ENCODE measurements around the gene SPDYE5.
"Not testable (repeated sequence)": the region's sequence is repeated elsewhere in the genome, so short reads cannot be mapped to it uniquely, and the experiment has no call there.

The SPDYE5 gene, protein sequence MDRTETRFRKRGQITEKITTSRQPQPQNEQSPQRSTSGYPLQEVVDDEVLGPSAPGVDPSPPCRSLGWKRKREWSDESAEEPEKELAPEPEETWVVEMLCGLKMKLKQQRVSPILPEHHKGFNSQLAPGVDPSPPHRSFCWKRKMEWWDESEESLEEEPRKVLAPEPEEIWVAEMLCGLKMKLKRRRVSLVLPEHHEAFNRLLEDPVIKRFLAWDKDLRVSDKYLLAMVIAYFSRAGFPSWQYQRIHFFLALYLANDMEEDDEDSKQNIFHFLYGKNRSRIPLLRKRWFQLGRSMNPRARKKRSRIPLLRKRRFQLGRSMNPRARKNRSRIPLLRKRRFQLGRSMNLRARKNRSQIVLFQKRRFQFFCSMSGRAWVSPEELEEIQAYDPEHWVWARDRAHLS

GRCh38 chr7:75492020-75492419, at the start of gene SPDYE5:
Gene SPDYE5 (plus strand): TSS chr7:75492320. CDS start chr7:75494048, 1,728 bp downstream.
- H3K4me3 ChIP-seq (ENCODE audit: low read depth, low read length); DNase-seq (ENCODE audit: low read depth, low spot score); in situ Hi-C loops (cut with HindIII; ENCODE audit: low sequenced_read_pairs): not testable (repeated sequence)

GRCh38 chr7:75442465-75443111, 49.5 kb upstream of the SPDYE5 start:
- peak; percentile 9 for DNase-seq (ENCODE audit: low read depth, low spot score)
- H3K4me3 ChIP-seq (ENCODE audit: low read depth, low read length) = peak overlapping the region; percentile 51
- in situ Hi-C loops (cut with HindIII; ENCODE audit: low sequenced_read_pairs) = not testable (repeated sequence)

GRCh38 chr7:75449946-75450345, 42.2 kb upstream of the SPDYE5 start:
- H3K4me3 ChIP-seq (ENCODE audit: low read depth, low read length); in situ Hi-C loops (cut with HindIII; ENCODE audit: low sequenced_read_pairs); DNase-seq (ENCODE audit: low read depth, low spot score): not testable (repeated sequence)

DNA sequence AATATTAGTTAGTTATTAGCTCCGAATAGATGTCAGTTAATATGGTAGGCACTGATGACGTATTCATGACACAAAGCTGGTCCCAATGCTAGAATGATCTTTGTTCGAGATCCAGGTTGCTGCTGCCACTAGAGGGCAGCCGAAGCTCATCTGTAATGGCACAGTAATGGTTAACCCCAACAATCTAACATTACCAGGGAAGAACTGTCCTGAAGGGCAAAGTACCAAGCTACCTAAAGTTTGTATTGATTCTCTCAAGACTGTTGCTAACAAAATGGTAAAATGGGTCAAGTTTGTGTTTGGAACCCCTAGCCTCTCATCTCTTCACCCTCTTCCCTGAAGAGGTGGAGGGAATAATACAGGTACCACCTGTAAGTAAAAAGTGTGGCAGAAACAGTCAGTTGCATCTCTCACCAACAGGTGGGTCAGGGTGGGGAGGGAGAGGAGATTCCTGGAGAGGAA, 39.6 kb upstream of the SPDYE5 start:
- TF ChIP-seq, protein P1, sequence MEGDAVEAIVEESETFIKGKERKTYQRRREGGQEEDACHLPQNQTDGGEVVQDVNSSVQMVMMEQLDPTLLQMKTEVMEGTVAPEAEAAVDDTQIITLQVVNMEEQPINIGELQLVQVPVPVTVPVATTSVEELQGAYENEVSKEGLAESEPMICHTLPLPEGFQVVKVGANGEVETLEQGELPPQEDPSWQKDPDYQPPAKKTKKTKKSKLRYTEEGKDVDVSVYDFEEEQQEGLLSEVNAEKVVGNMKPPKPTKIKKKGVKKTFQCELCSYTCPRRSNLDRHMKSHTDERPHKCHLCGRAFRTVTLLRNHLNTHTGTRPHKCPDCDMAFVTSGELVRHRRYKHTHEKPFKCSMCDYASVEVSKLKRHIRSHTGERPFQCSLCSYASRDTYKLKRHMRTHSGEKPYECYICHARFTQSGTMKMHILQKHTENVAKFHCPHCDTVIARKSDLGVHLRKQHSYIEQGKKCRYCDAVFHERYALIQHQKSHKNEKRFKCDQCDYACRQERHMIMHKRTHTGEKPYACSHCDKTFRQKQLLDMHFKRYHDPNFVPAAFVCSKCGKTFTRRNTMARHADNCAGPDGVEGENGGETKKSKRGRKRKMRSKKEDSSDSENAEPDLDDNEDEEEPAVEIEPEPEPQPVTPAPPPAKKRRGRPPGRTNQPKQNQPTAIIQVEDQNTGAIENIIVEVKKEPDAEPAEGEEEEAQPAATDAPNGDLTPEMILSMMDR (IDR thresholded peaks at IDR 0.05; ENCODE audit: low read depth, low read length) = peak; percentile 24
- H3K4me3 ChIP-seq (ENCODE audit: low read depth, low read length); DNase-seq (ENCODE audit: low read depth, low spot score); in situ Hi-C loops (cut with HindIII; ENCODE audit: low sequenced_read_pairs): not testable (repeated sequence)

DNA sequence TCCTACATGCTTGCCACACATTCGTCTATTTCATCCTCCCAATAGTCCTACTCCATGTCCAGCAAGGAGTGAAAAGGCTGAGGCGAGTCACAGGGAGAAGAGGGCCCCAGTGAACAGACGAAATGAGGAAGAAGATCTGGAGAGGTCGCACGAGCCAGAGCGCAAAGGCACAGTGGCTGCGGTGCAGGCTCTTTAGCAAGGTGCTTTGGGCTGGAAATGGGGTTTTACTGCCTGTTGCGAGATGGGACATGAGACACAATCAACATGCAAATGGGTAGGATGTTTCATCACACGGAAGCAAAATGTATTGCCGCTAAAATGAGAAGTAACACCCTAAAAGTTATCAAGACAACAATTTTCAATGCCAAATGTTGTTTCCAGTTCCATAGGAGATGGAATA, 35.7 kb upstream of the SPDYE5 start:
- DNase-seq (ENCODE audit: low read depth, low spot score); in situ Hi-C loops (cut with HindIII; ENCODE audit: low sequenced_read_pairs); H3K4me3 ChIP-seq (ENCODE audit: low read depth, low read length): not testable (repeated sequence)

- DNase-seq (ENCODE audit: low read depth, low spot score); in situ Hi-C loops (cut with HindIII; ENCODE audit: low sequenced_read_pairs); H3K4me3 ChIP-seq (ENCODE audit: low read depth, low read length): not testable (repeated sequence)
Measured at GRCh38 chr7:75458034-75458433, 34.1 kb upstream of the SPDYE5 start.

GRCh38 chr7:75460541-75460940, 31.6 kb upstream of the SPDYE5 start:
- H3K4me3 ChIP-seq (ENCODE audit: low read depth, low read length); in situ Hi-C loops (cut with HindIII; ENCODE audit: low sequenced_read_pairs); DNase-seq (ENCODE audit: low read depth, low spot score): not testable (repeated sequence)

DNA sequence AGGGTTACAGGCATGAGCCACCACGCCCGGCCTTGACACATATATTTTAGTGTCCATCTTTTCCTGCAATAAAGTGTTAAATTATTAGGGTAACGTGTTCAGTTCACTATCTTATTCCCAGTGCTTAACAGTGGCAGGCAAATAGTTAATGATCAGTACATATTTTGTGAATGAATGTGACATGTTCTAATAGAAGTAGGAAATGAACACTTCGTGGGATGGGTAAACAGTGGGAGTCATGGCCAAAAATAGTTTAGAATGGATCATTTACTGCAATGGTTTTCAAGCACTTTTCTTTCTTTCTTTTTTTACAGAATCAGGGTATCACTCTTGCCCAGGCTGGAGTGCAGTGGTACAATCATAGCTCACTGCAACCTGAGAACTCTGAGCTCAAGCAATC, 22.0 kb upstream of the SPDYE5 start:
- in situ Hi-C loops (cut with HindIII; ENCODE audit: low sequenced_read_pairs); DNase-seq (ENCODE audit: low read depth, low spot score); H3K4me3 ChIP-seq (ENCODE audit: low read depth, low read length): not testable (repeated sequence)

- DNase-seq (ENCODE audit: low read depth, low spot score); H3K4me3 ChIP-seq (ENCODE audit: low read depth, low read length); in situ Hi-C loops (cut with HindIII; ENCODE audit: low sequenced_read_pairs): not testable (repeated sequence)
Measured at GRCh38 chr7:75477457-75477856, 14.7 kb upstream of the SPDYE5 start.

GRCh38 chr7:75480313-75480712, 11.8 kb upstream of the SPDYE5 start:
- in situ Hi-C loops (cut with HindIII; ENCODE audit: low sequenced_read_pairs); H3K4me3 ChIP-seq (ENCODE audit: low read depth, low read length); DNase-seq (ENCODE audit: low read depth, low spot score): not testable (repeated sequence)

DNA sequence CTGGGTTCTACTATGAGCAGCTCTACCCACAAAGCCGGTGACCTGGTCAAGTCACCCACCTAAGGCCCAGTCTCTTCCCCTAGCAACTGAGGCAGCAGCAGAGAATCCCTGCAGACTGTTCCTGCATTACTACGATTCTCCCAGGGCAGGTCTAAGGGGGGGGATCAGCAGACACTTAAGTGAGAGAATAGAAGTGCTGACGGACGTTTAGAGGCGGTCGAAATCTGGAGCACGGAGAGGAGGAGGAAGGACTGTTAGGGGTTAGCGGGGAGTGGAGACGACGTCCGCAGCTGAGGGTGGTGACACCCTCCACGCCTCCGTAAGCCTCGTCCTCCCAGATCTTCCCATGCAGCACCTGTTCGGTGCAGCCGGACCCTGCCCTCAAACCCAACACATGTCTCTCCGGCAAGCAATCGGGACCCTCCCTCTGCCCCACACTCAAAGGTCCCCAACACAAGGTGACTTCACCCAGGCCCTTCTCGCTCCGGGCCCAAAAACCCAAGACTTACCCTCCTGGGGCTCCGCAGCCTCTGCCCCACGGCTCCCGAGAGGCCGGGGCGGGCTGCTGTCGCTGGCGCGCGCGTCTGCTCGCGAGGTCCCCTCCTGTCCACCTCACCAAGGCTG, 6.7 kb upstream of the SPDYE5 start:
- in situ Hi-C loops (cut with HindIII; ENCODE audit: low sequenced_read_pairs); DNase-seq (ENCODE audit: low read depth, low spot score): not testable (repeated sequence)
- peak overlapping the region; percentile 59 for H3K4me3 ChIP-seq (ENCODE audit: low read depth, low read length)

GRCh38 chr7:75485979-75486643, 6.0 kb upstream of the SPDYE5 start, which contains the start of gene POM121C:
Gene POM121C (minus strand): TSS chr7:75486299. CDS start chr7:75441496, 44,803 bp downstream.
- H3K4me3 ChIP-seq (ENCODE audit: low read depth, low read length) = peak within 1 kb of the TSS; percentile 59
- DNase-seq (ENCODE audit: low read depth, low spot score) = peak; percentile 89
- in situ Hi-C loops (cut with HindIII; ENCODE audit: low sequenced_read_pairs) = not testable (repeated sequence)

DNA sequence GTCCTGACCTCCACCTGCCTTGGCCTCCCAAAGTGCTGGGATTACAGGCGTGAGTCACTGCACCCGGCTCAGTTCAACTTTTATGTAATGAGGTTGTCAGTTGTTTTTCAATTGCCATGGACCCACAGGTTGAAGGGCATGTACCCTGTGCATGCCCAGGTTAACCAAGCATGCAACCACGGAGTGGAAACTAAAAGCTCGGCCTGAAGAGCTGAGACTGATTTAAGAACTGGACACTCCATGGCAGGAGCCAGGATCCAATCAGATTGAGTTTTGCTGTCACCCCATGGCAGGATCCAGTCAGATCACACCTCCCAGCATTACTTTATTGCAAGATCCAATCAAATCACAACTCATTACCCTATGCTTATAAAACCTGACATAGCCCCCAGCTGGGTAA, 16.9 kb downstream of the SPDYE5 start:
- in situ Hi-C loops (cut with HindIII; ENCODE audit: low sequenced_read_pairs); DNase-seq (ENCODE audit: low read depth, low spot score); H3K4me3 ChIP-seq (ENCODE audit: low read depth, low read length): not testable (repeated sequence)

- DNase-seq (ENCODE audit: low read depth, low spot score); H3K4me3 ChIP-seq (ENCODE audit: low read depth, low read length); in situ Hi-C loops (cut with HindIII; ENCODE audit: low sequenced_read_pairs): not testable (repeated sequence)
Measured at GRCh38 chr7:75518842-75519241, 26.7 kb downstream of the SPDYE5 start.

DNA sequence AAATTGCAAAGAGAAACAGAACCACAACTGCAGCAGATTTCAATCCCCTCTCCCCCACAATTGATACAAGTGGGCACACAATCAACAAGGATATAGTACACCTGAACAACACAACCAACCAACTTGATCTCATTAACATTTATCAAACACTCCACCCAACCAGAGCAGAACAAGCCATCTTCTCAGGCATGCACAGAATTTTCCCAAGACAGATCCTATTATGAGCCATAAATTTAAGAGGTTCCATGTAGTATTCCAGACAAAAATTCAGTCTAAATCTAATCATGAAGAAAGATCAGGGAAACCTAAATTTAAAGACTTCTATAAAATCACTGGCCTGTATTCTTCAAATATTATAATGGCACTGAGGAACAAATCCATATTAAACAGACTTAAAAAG, 29.6 kb downstream of the SPDYE5 start:
- in situ Hi-C loops (cut with HindIII; ENCODE audit: low sequenced_read_pairs); H3K4me3 ChIP-seq (ENCODE audit: low read depth, low read length); DNase-seq (ENCODE audit: low read depth, low spot score): not testable (repeated sequence)
